Measurements from ENCODE around the gene CYTH2. TPM values are rescaled to one million over a fixed set of nuclear protein-coding genes. Genes with fewer than 3 reads are reported as not detected.

The CYTH2 gene
- total and polyA plus RNA-seq, 9 of the 15 experiments (the other 6 are each of a cell fraction or from before 2014, with no cell fraction given): 1.8 to 45.2 (median 23.8) TPM

- TF ChIP-seq, protein P1, sequence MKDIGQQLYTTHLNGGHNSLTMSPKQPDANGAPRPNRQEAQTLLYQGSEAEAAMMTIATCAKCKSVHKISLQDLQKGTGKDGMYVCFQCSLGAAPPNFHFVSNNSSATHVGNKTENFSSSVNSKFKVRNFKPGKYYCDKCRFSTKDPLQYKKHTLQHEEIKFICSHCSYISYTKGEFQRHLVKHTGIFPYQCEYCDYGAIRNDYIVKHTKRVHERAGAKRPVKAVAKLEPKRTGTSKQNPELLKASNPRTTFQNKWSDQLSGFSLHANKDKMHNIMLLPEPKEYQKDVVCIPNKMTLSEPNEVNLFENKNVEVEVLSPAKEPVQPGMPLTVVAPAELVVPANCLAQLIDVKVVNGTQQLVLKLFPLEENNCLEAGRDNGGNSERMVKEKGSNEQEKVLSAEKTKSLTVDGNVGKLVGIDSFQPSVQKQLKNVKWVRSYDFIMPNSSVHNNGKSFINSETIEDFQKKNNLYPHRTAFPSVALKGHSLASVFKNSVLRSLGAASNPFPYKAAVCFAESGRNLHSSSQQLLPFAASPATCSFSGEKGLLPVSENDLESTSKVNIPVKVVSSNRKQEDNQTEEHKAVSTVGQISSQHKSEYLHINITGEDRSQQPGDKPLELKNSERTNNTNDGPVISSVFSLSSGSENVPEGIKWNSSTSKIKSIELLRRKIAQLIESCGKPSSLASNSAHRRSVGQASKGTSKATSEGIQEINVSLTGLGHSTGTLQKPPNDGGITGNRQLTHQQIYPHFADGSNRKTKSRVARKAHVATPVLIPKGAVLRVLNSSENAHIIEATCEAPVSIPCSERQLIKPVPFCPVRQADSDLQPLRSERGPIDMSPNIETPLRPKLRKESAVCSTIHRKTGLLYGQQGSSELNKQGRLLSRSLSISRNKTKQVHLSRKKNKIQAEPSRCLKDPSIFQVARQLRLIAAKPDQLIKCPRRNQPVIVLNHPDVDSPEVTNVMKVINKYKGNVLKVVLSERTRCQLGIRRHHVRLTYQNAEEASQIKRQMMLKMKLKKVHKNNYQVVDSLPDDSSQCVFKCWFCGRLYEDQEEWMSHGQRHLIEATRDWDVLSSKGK (CRISPR knock-in tag; IDR thresholded peaks at IDR 0.05): no peak
- TF ChIP-seq PHF20 (IDR thresholded peaks at IDR 0.05; ENCODE audit: partially characterized antibody) (peak; percentile 29), ZSCAN29 (IDR thresholded peaks at IDR 0.05) (no peak), ARID1B (IDR thresholded peaks at IDR 0.05) (peak; percentile 80), GABPA (tag; conservative IDR thresholded peaks at IDR 0.05; ENCODE audit: low read depth) (0 out of 2 replicates have a peak, but pooled peaks have one; percentile 38), TAF7 (tag; IDR thresholded peaks at IDR 0.05) (no peak), ZNF511 (CRISPR knock-in tag; IDR thresholded peaks at IDR 0.05) (0 out of 2 replicates have a peak, but pooled peaks have one; percentile 42), POLR3A (IDR thresholded peaks at IDR 0.05; ENCODE audit: borderline replicate concordance, extremely low read depth, insufficient read depth, insufficient read length) (no peak), SUPT5H (IDR thresholded peaks at IDR 0.05) (peak; percentile 82), KLF13 (tag; IDR thresholded peaks at IDR 0.05; ENCODE audit: borderline replicate concordance, low read depth) (no peak), PHB2 (IDR thresholded peaks at IDR 0.05; ENCODE audit: low read depth) (peak; percentile 83), ZKSCAN3 (CRISPR knock-in tag; IDR thresholded peaks at IDR 0.05) (no peak), CHD1 (IDR thresholded peaks at IDR 0.05; ENCODE audit: low read length) (no peak), CREBBP (IDR thresholded peaks at IDR 0.05; ENCODE audit: low read depth, low read length) (no peak), TAF1 (IDR thresholded peaks at IDR 0.05; ENCODE audit: control insufficient read depth, extremely low read depth, insufficient read depth, low read length, severe bottlenecking) (peak; percentile 57), C11orf30 (IDR thresholded peaks at IDR 0.05; ENCODE audit: low read depth) (peak; percentile 52; the same call in 1 of the 2 replicates), MBD2 (IDR thresholded peaks at IDR 0.05; ENCODE audit: borderline replicate concordance, low read depth) (0 out of 2 replicates have a peak, but pooled peaks have one; percentile 5), EGR1 (conservative IDR thresholded peaks at IDR 0.05) (peak; percentile 72), ASH1L (IDR thresholded peaks at IDR 0.05; ENCODE audit: borderline replicate concordance, low read depth, partially characterized antibody) (peak; percentile 40), KAT2B (IDR thresholded peaks at IDR 0.05; ENCODE audit: low read depth, low read length) (no peak), LEF1 (IDR thresholded peaks at IDR 0.05) (peak; percentile 80)
- TF ChIP-seq, protein P2, sequence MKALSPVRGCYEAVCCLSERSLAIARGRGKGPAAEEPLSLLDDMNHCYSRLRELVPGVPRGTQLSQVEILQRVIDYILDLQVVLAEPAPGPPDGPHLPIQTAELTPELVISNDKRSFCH (CRISPR knock-in tag; IDR thresholded peaks at IDR 0.05): no peak
- TF ChIP-seq, protein P2 (tag; IDR thresholded peaks at IDR 0.05): 0 out of 2 replicates have a peak, but pooled peaks have one; percentile 24
These were observed 32.6 kb downstream of the CYTH2 start (continued) for GRCh38 chr19:48501494-48502349.

Measured in K562 (cell line).